Left lobe of liver (tissue), 2 donors: ENCODE results near the gene OR2T29. TPM values are rescaled to one million over a fixed set of nuclear protein-coding genes. Genes with fewer than 3 reads are reported as not detected.
"Not testable (repeated sequence)": the region's sequence is repeated elsewhere in the genome, so short reads cannot be mapped to it uniquely, and the experiment has no call there.

Experiments
- ATAC-seq: fragments of 200-7000 bp; cut with Tn5 transposase; one replicate; pipeline ENCODE4 v1.9.1; 2020; ENCODE audit warnings: mild to moderate bottlenecking, moderate library complexity
- DNase-seq: peaks from one replicate; pipeline ENCODE4 v3.0.0-alpha.2; 2020; ENCODE audit warnings: low spot score
- total RNA-seq: library from RNA; stranded (reverse); gene quantifications from one replicate; pipeline ENCODE4 v1.2.1, GENCODE V29; 2021
- donor health status: DM: no; HTN: no; CAD: no; lungs with moderate emphysema.
- donor health status: DM: no; HTN: yes; CAD: no.

The OR2T29 gene
- total RNA-seq, result not detected

GRCh38 chr1:248562672-248563071 is at the start of gene OR2T29:
Gene OR2T29 (minus strand): TSS chr1:248562772. CDS start chr1:248559491, 3,281 bp downstream.
- not testable (repeated sequence) for ATAC-seq, DNase-seq

- no peak for DNase-seq
- ATAC-seq, result no peak
Measured at GRCh38 chr1:248611883-248612414, 49.4 kb upstream of the OR2T29 start.

GRCh38 chr1:248610301-248610700 is 47.7 kb upstream of the OR2T29 start:
- DNase-seq (no peak), ATAC-seq (no peak)

GRCh38 chr1:248599396-248599795 is 36.8 kb upstream of the OR2T29 start:
- ATAC-seq, result no peak
- DNase-seq, result no peak

GRCh38 chr1:248597589-248597988 is 35.0 kb upstream of the OR2T29 start, which contains the start of gene OR2T10:
Gene OR2T10 (minus strand): TSS chr1:248597700. CDS start chr1:248593768, 3,932 bp downstream.
- ATAC-seq (no peak), DNase-seq (no peak)

GRCh38 chr1:248596615-248597014 is 34.0 kb upstream of the OR2T29 start:
- ATAC-seq (no peak), DNase-seq (no peak)

GRCh38 chr1:248593226-248593625 is 30.7 kb upstream of the OR2T29 start:
- DNase-seq (no peak), ATAC-seq (no peak)

GRCh38 chr1:248592655-248593054 is 30.1 kb upstream of the OR2T29 start:
- no peak for DNase-seq
- no peak for ATAC-seq

GRCh38 chr1:248590055-248590454 is 27.5 kb upstream of the OR2T29 start:
- DNase-seq (no peak), ATAC-seq (no peak)

GRCh38 chr1:248589334-248589733 is 26.8 kb upstream of the OR2T29 start:
- peak; percentile 71 for ATAC-seq
- no peak for DNase-seq

GRCh38 chr1:248585266-248585665 is 22.7 kb upstream of the OR2T29 start:
- ATAC-seq (no peak), DNase-seq (no peak)

- ATAC-seq (no peak), DNase-seq (no peak)
Measured at GRCh38 chr1:248576260-248576980, 13.8 kb upstream of the OR2T29 start.

GRCh38 chr1:248574657-248575056 is 12.1 kb upstream of the OR2T29 start, which contains the start of gene OR2T34:
Gene OR2T34 (minus strand): TSS chr1:248574757. CDS start chr1:248574757, 0 bp downstream.
- ATAC-seq, DNase-seq: not testable (repeated sequence)

GRCh38 chr1:248573856-248574255 is 11.3 kb upstream of the OR2T29 start:
- not testable (repeated sequence) for ATAC-seq

GRCh38 chr1:248572049-248572448 is 9.5 kb upstream of the OR2T29 start:
- not testable (repeated sequence) for ATAC-seq, DNase-seq

More at GRCh38 chr1:248573856-248574255, 11.3 kb upstream of the OR2T29 start:
- not testable (repeated sequence) for DNase-seq

- ATAC-seq, DNase-seq: not testable (repeated sequence)
Measured at GRCh38 chr1:248570811-248571210, 8.2 kb upstream of the OR2T29 start.

GRCh38 chr1:248569049-248569448 is 6.5 kb upstream of the OR2T29 start:
- ATAC-seq, result not testable (repeated sequence)

GRCh38 chr1:248565530-248566373 is 3.2 kb upstream of the OR2T29 start:
- ATAC-seq, DNase-seq: not testable (repeated sequence)

More at GRCh38 chr1:248569049-248569448, 6.5 kb upstream of the OR2T29 start:
- not testable (repeated sequence) for DNase-seq

- not testable (repeated sequence) for DNase-seq, ATAC-seq
Measured at GRCh38 chr1:248551027-248551426, 11.5 kb downstream of the OR2T29 start.

- not testable (repeated sequence) for ATAC-seq, DNase-seq
Measured at GRCh38 chr1:248547383-248547782, 15.2 kb downstream of the OR2T29 start.

GRCh38 chr1:248537449-248537848 is 25.1 kb downstream of the OR2T29 start:
- not testable (repeated sequence) for ATAC-seq, DNase-seq
